HepG2 (cell line): ENCODE results near the gene OSTF1. TPM values are rescaled to one million over a fixed set of nuclear protein-coding genes. Genes with fewer than 3 reads are reported as not detected.

Source experiments
- CHD4 ChIP-seq: fragments of 200-600 bp; sonication (generic); IDR thresholded peaks from 2 replicates; pipeline ENCODE4 v1.7.0; 2017; ENCODE audit warnings: mild to moderate bottlenecking, low read length, borderline replicate concordance
- FOSL2 ChIP-seq: sonication (generic); formaldehyde crosslinking; IDR thresholded peaks from 2 replicates; pipeline ENCODE4 v1.4.0; 2020; ENCODE audit warnings: missing genetic modification reagents
- IRX3 ChIP-seq: sonication (generic); formaldehyde crosslinking; IDR thresholded peaks from 2 replicates; pipeline ENCODE4 v1.8.1; 2023; ENCODE audit warnings: mild to moderate bottlenecking, low read depth, missing genetic modification reagents, borderline replicate concordance
- KDM6A ChIP-seq: IDR thresholded peaks from 2 replicates; pipeline ENCODE4 v1.6.1; 2016; ENCODE audit warnings: low read depth
- KMT2A ChIP-seq: sonication (generic); formaldehyde crosslinking; IDR thresholded peaks from 2 replicates; pipeline ENCODE4 v1.4.0; 2020; ENCODE audit warnings: missing genetic modification reagents
- REPIN1 ChIP-seq: sonication (generic); formaldehyde crosslinking; IDR thresholded peaks from 2 replicates; pipeline ENCODE4 v1.8.0; 2022; ENCODE audit warnings: missing genetic modification reagents, low read depth, mild to moderate bottlenecking, borderline replicate concordance
- SMYD3 ChIP-seq: sonication (generic); formaldehyde crosslinking; IDR thresholded peaks from 2 replicates; pipeline ENCODE4 v1.8.1; 2023; ENCODE audit warnings: mild to moderate bottlenecking, missing genetic modification reagents
- TARDBP ChIP-seq: sonication (generic); formaldehyde crosslinking; IDR thresholded peaks from 2 replicates; pipeline ENCODE4 v1.8.0; 2022; ENCODE audit warnings: mild to moderate bottlenecking, missing genetic modification reagents
- UBTF ChIP-seq: sonication (generic); formaldehyde crosslinking; IDR thresholded peaks from 2 replicates; pipeline ENCODE4 v1.4.0; 2020; ENCODE audit warnings: mild to moderate bottlenecking, missing genetic modification reagents
- ZBED4 ChIP-seq: sonication (generic); formaldehyde crosslinking; IDR thresholded peaks from 2 replicates; pipeline ENCODE4 v1.4.0; 2020; ENCODE audit warnings: missing genetic modification reagents, borderline replicate concordance
- ZFP62 ChIP-seq: sonication (generic); formaldehyde crosslinking; IDR thresholded peaks from 2 replicates; pipeline ENCODE4 v1.4.0; 2020; ENCODE audit warnings: missing genetic modification reagents
- ZFYVE20 ChIP-seq: sonication (generic); formaldehyde crosslinking; IDR thresholded peaks from 2 replicates; pipeline ENCODE4 v1.8.0; 2023; ENCODE audit warnings: low read depth, mild to moderate bottlenecking, moderate library complexity, missing genetic modification reagents, borderline replicate concordance
- ZNF225 ChIP-seq: sonication (generic); formaldehyde crosslinking; IDR thresholded peaks from 2 replicates; pipeline ENCODE4 v1.4.0; 2020; ENCODE audit warnings: mild to moderate bottlenecking, missing genetic modification reagents
- ZNF335 ChIP-seq: sonication (generic); formaldehyde crosslinking; IDR thresholded peaks from 2 replicates; pipeline ENCODE4 v1.4.0; 2020; ENCODE audit warnings: missing genetic modification reagents
- ZNF562 ChIP-seq: sonication (generic); formaldehyde crosslinking; IDR thresholded peaks from 2 replicates; pipeline ENCODE4 v1.8.0; 2022; ENCODE audit warnings: missing genetic modification reagents, borderline replicate concordance
- ZNF678 ChIP-seq: sonication (generic); formaldehyde crosslinking; IDR thresholded peaks from 2 replicates; pipeline ENCODE4 v1.4.0; 2020; ENCODE audit warnings: mild to moderate bottlenecking, missing genetic modification reagents
- ZNF761 ChIP-seq: sonication (generic); formaldehyde crosslinking; conservative IDR thresholded peaks from 2 replicates; pipeline ENCODE4 v1.4.0; 2020; ENCODE audit warnings: mild to moderate bottlenecking, missing genetic modification reagents
- ZNF790 ChIP-seq: sonication (generic); formaldehyde crosslinking; IDR thresholded peaks from 2 replicates; pipeline ENCODE4 v1.8.0; 2022; ENCODE audit warnings: missing genetic modification reagents, mild to moderate bottlenecking, borderline replicate concordance
- polyA plus RNA-seq, 8 experiments: library from polyadenylated mRNA; depleted of rRNA in 3 of 8; stranded (reverse) in 7 of 8; unstranded in 1 of 8; fragments of >200 nt; fragmentation: Illumina TruSeq in 4 of 8; extraction: Trizol in 4 of 8; gene quantifications; 2 replicates each; pipeline versions ENCODE4 v1.2.1 to v1.2.3, GENCODE V29; 2011 to 2016; ENCODE audit warnings: low read depth in 4 of 8, missing spikeins in 1 of 8, mixed read lengths in 1 of 8; ENCODE audit not compliant: insufficient read depth in 1 of 8
- total RNA-seq, 5 experiments: library from RNA; depleted of rRNA; stranded (reverse); fragments of >200 nt; fragmentation: Illumina TruSeq; extraction: Trizol; gene quantifications; 2 replicates each; pipeline ENCODE4 v1.2.3, GENCODE V29; 2016; ENCODE audit warnings: low read depth in 1 of 5
- TF ChIP-seq, protein P1 (sequence below): fragments of 450-650 bp; IDR thresholded peaks from 2 replicates; pipeline ENCODE4 v1.6.1; 2017; ENCODE audit warnings: mild to moderate bottlenecking
- TF ChIP-seq, protein P2 (sequence below): sonication (generic); formaldehyde crosslinking; IDR thresholded peaks from 2 replicates; pipeline ENCODE4 v1.4.0; 2020; ENCODE audit warnings: mild to moderate bottlenecking, low read depth, missing genetic modification reagents

The OSTF1 gene
- total and polyA plus RNA-seq, 2 of the 13 experiments (the other 11 are each of a cell fraction or from before 2014, with no cell fraction given): 16.8 to 39.0 TPM

GRCh38 chr9:75087824-75088645 lies at the start of gene OSTF1, which contains the start of gene NMRK1 (continued):
- TF ChIP-seq, protein P1, sequence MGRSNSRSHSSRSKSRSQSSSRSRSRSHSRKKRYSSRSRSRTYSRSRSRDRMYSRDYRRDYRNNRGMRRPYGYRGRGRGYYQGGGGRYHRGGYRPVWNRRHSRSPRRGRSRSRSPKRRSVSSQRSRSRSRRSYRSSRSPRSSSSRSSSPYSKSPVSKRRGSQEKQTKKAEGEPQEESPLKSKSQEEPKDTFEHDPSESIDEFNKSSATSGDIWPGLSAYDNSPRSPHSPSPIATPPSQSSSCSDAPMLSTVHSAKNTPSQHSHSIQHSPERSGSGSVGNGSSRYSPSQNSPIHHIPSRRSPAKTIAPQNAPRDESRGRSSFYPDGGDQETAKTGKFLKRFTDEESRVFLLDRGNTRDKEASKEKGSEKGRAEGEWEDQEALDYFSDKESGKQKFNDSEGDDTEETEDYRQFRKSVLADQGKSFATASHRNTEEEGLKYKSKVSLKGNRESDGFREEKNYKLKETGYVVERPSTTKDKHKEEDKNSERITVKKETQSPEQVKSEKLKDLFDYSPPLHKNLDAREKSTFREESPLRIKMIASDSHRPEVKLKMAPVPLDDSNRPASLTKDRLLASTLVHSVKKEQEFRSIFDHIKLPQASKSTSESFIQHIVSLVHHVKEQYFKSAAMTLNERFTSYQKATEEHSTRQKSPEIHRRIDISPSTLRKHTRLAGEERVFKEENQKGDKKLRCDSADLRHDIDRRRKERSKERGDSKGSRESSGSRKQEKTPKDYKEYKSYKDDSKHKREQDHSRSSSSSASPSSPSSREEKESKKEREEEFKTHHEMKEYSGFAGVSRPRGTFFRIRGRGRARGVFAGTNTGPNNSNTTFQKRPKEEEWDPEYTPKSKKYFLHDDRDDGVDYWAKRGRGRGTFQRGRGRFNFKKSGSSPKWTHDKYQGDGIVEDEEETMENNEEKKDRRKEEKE: no peak
- TF ChIP-seq ZNF335 (CRISPR knock-in tag) (no peak; the same call in 1 of the 2 replicates), REPIN1 (no peak), FOSL2 (CRISPR knock-in tag) (0 out of 2 replicates have a peak, but pooled peaks have one; percentile 6), KDM6A (CRISPR knock-in tag) (no peak), KMT2A (CRISPR knock-in tag) (no peak; the same call in 1 of the 2 replicates), ZNF790 (CRISPR knock-in tag) (no peak), ZNF562 (CRISPR knock-in tag) (no peak), ZFYVE20 (no peak), UBTF (CRISPR knock-in tag) (peak; percentile 59), ZNF225 (CRISPR knock-in tag) (no peak), ZFP62 (CRISPR knock-in tag) (no peak), CHD4 (no peak), TARDBP (no peak; the same call in 1 of the 2 replicates), ZBED4 (CRISPR knock-in tag) (no peak; the same call in 1 of the 2 replicates), SMYD3 (no peak), ZNF678 (no peak), IRX3 (no peak), ZNF761 (CRISPR knock-in tag) (no peak)
- TF ChIP-seq, protein P2, sequence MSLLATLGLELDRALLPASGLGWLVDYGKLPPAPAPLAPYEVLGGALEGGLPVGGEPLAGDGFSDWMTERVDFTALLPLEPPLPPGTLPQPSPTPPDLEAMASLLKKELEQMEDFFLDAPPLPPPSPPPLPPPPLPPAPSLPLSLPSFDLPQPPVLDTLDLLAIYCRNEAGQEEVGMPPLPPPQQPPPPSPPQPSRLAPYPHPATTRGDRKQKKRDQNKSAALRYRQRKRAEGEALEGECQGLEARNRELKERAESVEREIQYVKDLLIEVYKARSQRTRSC (CRISPR knock-in tag): no peak
